ENCODE data around the gene THAP5. TPM values are rescaled to one million over a fixed set of nuclear protein-coding genes. Genes with fewer than 3 reads are reported as not detected.

THAP5 gene
- total and polyA plus RNA-seq, 12 donors, result 5.9 to 58.3 (median 26.7) TPM

DNA sequence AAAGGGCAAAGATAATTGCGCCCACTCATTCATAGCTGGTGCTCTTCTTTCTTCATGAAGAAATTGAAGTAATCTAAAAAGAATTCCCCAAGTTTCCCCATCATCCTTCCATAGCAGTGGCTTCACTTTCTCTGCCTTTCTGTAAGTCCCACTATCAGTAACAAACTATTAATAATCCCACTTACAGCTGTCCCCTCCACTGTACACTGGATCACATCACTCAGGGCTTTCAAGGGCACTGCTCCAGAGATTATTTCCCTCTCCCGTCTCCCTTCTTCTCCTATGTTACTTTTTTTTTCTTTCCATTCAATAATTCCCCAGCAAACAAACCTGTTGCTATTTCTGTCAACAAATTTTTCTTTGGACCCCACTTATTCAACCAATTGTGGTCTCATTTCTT, 16.3 kb upstream of the THAP5 start:
- Histone ChIP-seq H3K36me3 (replicated peaks in 1 of 2) (no peaks in the 10 kb centered on the region), H3K27ac (no peak overlapping the region), H3K9me3 (replicated peaks in 1 of 3) (no peaks in the 10 kb centered on the region), H3K4me3 (no peak overlapping the region), H3K4me1 (replicated peaks in 1 of 2) (no peaks in the 10 kb centered on the region), H3K27me3 (no peaks in the 10 kb centered on the region)
- no peak for DNase-seq
- WGBS, 4 donors, result 62 to 78% (median 67%) methylated on average over 2 of the region's 2 CpGs
- TF ChIP-seq POLR2A (IDR thresholded peaks at IDR 0.05), result no peak
- TF ChIP-seq, protein P1, sequence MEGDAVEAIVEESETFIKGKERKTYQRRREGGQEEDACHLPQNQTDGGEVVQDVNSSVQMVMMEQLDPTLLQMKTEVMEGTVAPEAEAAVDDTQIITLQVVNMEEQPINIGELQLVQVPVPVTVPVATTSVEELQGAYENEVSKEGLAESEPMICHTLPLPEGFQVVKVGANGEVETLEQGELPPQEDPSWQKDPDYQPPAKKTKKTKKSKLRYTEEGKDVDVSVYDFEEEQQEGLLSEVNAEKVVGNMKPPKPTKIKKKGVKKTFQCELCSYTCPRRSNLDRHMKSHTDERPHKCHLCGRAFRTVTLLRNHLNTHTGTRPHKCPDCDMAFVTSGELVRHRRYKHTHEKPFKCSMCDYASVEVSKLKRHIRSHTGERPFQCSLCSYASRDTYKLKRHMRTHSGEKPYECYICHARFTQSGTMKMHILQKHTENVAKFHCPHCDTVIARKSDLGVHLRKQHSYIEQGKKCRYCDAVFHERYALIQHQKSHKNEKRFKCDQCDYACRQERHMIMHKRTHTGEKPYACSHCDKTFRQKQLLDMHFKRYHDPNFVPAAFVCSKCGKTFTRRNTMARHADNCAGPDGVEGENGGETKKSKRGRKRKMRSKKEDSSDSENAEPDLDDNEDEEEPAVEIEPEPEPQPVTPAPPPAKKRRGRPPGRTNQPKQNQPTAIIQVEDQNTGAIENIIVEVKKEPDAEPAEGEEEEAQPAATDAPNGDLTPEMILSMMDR (IDR thresholded peaks at IDR 0.05), result no peak
- intact Hi-C loops (cut with DNase I), result no loop called here

DNA sequence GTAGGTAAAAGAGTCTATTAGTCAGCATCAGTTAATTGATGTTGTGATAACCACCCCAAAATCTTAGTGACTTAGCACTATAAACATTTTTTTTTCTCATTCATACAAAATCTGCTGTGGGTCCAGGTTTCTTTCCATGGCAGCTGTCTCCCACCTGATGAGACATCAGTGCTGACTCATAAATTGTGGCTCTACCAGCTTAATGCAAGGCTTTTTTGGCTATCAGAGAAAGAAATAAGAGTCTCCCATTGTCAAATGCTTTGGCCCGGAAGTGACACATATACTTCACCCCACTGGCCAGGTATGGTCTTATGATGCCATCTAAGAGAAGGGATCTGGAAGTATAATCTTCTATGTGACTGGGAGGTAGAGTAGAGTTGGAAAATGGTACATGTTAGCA, 14.7 kb upstream of the THAP5 start:
- H3K27ac ChIP-seq, result no peak overlapping the region
- WGBS, 4 donors, result 77 to 90% (median 84%) methylated on average over 1 of the region's 1 CpG
- DNase-seq, result no peak
- H3K27me3 ChIP-seq, result no peaks in the 10 kb centered on the region
- intact Hi-C loops (cut with DNase I), result no loop called here
- no peak overlapping the region for H3K4me3 ChIP-seq
- no peaks in the 10 kb centered on the region for H3K4me1 ChIP-seq (replicated peaks in 1 of 2)
- no peaks in the 10 kb centered on the region for H3K9me3 ChIP-seq (replicated peaks in 1 of 3)
- TF ChIP-seq, protein P1 (IDR thresholded peaks at IDR 0.05), result no peak
- TF ChIP-seq POLR2A (IDR thresholded peaks at IDR 0.05), result no peak
- H3K36me3 ChIP-seq (replicated peaks in 1 of 2), result no peaks in the 10 kb centered on the region

DNA sequence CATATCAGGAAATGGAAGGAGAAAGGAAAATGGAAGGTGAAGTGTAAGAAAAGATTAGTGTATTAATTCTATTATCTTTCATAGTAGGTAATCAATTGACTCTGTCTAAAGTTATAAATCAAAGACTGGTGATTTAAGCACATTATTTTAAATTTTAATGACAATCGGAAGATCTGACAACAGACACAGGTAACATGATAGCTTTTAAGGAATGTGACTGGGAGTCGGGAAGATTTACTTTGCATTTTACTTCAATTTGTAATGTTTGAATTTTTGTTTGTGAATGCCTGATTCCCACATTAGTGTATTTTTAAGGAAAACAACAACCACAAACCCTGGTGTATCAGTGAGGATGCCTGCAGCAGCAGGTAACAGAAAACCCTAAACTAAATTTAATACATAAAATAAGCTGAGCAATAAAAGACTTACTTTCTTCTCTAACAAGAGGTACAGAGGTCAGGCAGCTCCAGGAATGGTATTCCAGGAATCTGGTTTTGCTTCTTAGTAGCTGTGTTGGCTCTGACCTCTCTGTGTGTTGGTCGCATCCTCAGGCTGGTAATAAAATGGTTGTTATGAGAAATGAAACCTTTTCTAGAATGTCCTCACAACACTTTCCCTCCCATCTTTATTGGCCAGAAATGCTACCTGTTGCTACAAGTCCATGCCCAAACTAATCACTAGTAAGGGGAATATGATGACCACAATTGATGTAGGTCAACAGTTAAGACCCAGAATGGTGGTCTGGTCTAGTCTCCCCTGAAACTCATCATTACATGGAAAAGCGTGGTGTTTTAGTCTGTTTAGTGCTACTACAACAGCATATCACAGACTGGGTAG, 12.4 kb upstream of the THAP5 start:
- 72 to 78% (median 74%) methylated on average over 4 of the region's 4 CpGs for WGBS, 4 donors
- no peak for TF ChIP-seq POLR2A (IDR thresholded peaks at IDR 0.05)
- TF ChIP-seq, protein P1 (IDR thresholded peaks at IDR 0.05), result no peak

DNA sequence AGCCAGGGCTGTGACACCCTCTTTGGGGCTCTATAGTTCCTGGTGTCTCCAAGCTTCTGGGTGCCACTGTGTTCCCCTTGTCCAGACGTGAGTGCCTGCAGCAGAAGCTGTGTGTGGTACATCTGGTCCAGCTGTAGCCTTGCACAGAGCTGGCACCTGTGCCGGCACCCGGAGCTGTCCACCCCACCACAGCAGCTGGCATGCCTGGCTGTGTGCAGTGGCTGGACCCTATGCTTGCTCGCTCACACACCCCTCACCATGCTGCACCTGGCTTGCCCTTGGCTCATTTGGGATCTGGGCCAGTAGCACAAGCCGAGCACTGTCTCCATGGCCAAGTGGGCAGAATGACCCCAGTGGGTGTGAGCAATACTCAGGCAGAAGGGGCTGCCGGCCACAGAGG, 10.8 kb upstream of the THAP5 start:
- no peak for DNase-seq
- TF ChIP-seq, protein P1 (IDR thresholded peaks at IDR 0.05), result no peak
- Histone ChIP-seq H3K36me3 (replicated peaks in 1 of 2) (peaks cover 0 to 3% of the 10 kb centered on the region in 2 donors), H3K9me3 (replicated peaks in 1 of 3) (no peaks in the 10 kb centered on the region), H3K27me3 (no peaks in the 10 kb centered on the region), H3K4me1 (replicated peaks in 1 of 2) (no peaks in the 10 kb centered on the region), H3K4me3 (no peak overlapping the region), H3K27ac (no peak overlapping the region)
- WGBS, 4 donors, result 67 to 81% (median 75%) methylated on average over 3 to 6 of the region's 6 CpGs
- intact Hi-C loops (cut with DNase I), result no loop called here

More for the DNA sequence above, 12.4 kb upstream of the THAP5 start:
- no peaks in the 10 kb centered on the region for H3K9me3 ChIP-seq (replicated peaks in 1 of 3)
- H3K27me3 ChIP-seq, result no peaks in the 10 kb centered on the region
- no peak for DNase-seq
- intact Hi-C loops (cut with DNase I), result no loop called here
- H3K4me3 ChIP-seq, result no peak overlapping the region
- H3K36me3 ChIP-seq (replicated peaks in 1 of 2), result no peaks in the 10 kb centered on the region
- no peak overlapping the region for H3K27ac ChIP-seq
- no peaks in the 10 kb centered on the region for H3K4me1 ChIP-seq (replicated peaks in 1 of 2)
